ENCODE measurements around the gene NRIP1.

NRIP1 gene

DNA sequence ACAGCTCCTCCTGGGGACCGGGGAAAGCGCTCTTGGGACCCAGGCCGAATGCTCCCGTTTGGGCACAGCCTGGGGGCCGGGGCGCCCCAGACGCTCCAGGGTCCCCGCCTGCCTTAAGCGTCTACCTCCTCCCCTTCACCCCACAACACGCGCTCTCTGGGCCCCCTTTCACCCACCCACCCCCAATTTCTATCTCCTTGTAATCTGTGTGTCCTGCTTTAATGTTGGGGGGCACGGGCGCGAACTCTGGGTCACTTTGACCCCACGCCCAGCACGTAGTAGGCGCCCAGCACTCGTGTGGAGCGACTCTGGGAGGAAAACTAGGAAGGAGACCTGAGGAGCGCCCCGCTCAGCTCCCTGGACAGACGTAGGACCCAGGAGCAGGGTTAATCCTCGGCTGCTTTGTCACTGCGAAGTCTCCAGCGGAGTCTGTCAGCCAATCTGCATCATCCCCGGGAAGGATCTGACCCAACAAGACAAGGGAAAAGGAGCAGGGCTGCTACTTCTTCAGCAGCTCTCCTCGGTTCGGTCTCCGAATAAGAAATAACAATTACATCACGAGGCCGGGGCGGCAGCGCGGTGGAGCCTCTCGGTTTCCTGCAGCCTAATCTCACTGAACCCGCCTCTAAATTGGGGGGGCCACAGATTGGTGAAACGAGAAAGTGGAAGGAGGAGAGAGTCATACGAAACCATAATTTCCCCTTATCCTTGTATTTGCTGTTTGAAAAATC, 757 bp upstream of the NRIP1 start:
- H3K4me1 ChIP-seq (ENCODE audit: control insufficient read depth in 1 of 2, insufficient read depth in 1 of 2, low read depth in 1 of 2, low read length in 1 of 2), result peaks cover 40 to 48% of the 10 kb centered on the region in 2 experiments
- H3K9me3 ChIP-seq, result no peaks in the 10 kb centered on the region
- H3K36me3 ChIP-seq, result no peaks in the 10 kb centered on the region
- H3K27me3 ChIP-seq, result peaks cover 3% of the 10 kb centered on the region
- H3K27ac ChIP-seq, result peak overlapping the region; percentile 84
- H3K4me3 ChIP-seq (ENCODE audit: low read depth in 1 of 2, low read length in 1 of 2), result peak overlapping the region; percentile 71 to 72
- TF ChIP-seq CTCF (IDR thresholded peaks at IDR 0.05), result no peak

GRCh38 chr21:15063814-15064575, 805 bp downstream of the NRIP1 start:
- H3K36me3 ChIP-seq, result no peaks in the 10 kb centered on the region

GRCh38 chr21:15063081-15063813, 1.6 kb downstream of the NRIP1 start:
- no peak for TF ChIP-seq CTCF (IDR thresholded peaks at IDR 0.05)
- peaks cover 46 to 69% of the 10 kb centered on the region in 2 experiments for H3K4me1 ChIP-seq (ENCODE audit: control insufficient read depth in 1 of 2, insufficient read depth in 1 of 2, low read depth in 1 of 2, low read length in 1 of 2)
- H3K27me3 ChIP-seq, result peaks cover 3% of the 10 kb centered on the region
- no peaks in the 10 kb centered on the region for H3K36me3 ChIP-seq
- H3K9me3 ChIP-seq, result no peaks in the 10 kb centered on the region
- H3K4me3 ChIP-seq (ENCODE audit: low read depth in 1 of 2, low read length in 1 of 2), result peak overlapping the region; percentile 71
- no peak overlapping the region for H3K27ac ChIP-seq

More at GRCh38 chr21:15063814-15064575, 805 bp downstream of the NRIP1 start:
- Histone ChIP-seq H3K27ac (peak overlapping the region; percentile 84), H3K27me3 (peaks cover 3% of the 10 kb centered on the region), H3K4me3 (ENCODE audit: low read depth in 1 of 2, low read length in 1 of 2) (peak overlapping the region; percentile 71), H3K4me1 (ENCODE audit: control insufficient read depth in 1 of 2, insufficient read depth in 1 of 2, low read depth in 1 of 2, low read length in 1 of 2) (peaks cover 46 to 63% of the 10 kb centered on the region in 2 experiments), H3K9me3 (no peaks in the 10 kb centered on the region)
- TF ChIP-seq CTCF (IDR thresholded peaks at IDR 0.05), result no peak

- peaks cover 50 to 75% of the 10 kb centered on the region in 2 experiments for H3K4me1 ChIP-seq (ENCODE audit: control insufficient read depth in 1 of 2, insufficient read depth in 1 of 2, low read depth in 1 of 2, low read length in 1 of 2)
- H3K36me3 ChIP-seq, result no peaks in the 10 kb centered on the region
- no peak overlapping the region for H3K4me3 ChIP-seq (ENCODE audit: low read depth in 1 of 2, low read length in 1 of 2)
- H3K27ac ChIP-seq, result no peak overlapping the region
- TF ChIP-seq CTCF (IDR thresholded peaks at IDR 0.05), result no peak
- H3K9me3 ChIP-seq, result no peaks in the 10 kb centered on the region
- no peaks in the 10 kb centered on the region for H3K27me3 ChIP-seq
Measured at GRCh38 chr21:15062606-15062965, 2.2 kb downstream of the NRIP1 start.

DNA sequence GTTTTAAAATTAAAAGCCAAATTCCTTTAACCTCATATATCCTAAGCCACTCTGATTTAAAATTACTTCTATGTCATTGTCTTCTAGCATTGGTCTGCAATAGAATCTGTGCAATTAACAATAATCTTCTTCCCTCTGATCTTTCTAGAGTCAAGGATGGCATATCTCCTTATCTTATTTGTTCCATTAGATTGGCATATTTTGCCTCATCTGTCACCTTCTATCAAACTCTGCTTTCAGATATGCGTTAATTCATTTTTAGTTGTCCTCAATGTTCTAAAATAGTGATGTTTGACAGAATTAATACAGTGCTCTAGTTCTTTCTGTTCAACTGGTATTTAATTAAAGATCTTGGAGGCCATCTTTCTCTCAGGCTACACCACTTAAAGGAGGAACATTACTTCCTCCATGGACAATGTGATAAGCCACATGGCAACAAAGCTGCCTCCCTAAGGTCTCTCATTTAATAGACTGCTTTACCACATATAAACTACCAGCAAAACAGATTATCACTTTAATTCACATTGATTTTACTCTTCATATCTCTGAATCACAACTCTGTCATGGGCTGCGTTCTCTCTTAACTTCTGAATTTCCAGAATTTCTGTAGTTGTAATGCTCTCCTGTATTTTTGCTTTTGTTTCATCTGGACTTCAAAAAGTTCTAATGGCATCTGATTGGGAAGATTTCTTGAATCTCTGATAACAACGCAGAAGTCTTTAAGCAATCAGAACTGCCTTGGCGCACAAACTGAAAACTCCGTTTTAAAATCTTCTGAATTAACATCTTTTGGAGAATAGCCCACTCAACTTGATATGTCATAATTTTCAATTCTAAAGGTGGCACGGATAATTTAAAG, 2.8 kb downstream of the NRIP1 start:
- peak overlapping the region; percentile 10 for H3K27ac ChIP-seq
- no peaks in the 10 kb centered on the region for H3K9me3 ChIP-seq
- TF ChIP-seq CTCF (IDR thresholded peaks at IDR 0.05), result no peak
- no peaks in the 10 kb centered on the region for H3K27me3 ChIP-seq
- H3K36me3 ChIP-seq, result no peaks in the 10 kb centered on the region
- H3K4me1 ChIP-seq (ENCODE audit: control insufficient read depth in 1 of 2, insufficient read depth in 1 of 2, low read depth in 1 of 2, low read length in 1 of 2), result peaks cover 56 to 81% of the 10 kb centered on the region in 2 experiments
- no peak overlapping the region for H3K4me3 ChIP-seq (ENCODE audit: low read depth in 1 of 2, low read length in 1 of 2)
